A549 treated with AZD2906 at 1 μM for 4 hours (cell line): ENCODE data around the gene RPUSD4. TPM values are rescaled to one million over a fixed set of nuclear protein-coding genes. Genes with fewer than 3 reads are reported as not detected.

ENCODE experiments used
- total RNA-seq: library from RNA; stranded (reverse); fragments of 200-300 nt; extraction: Qiagen RNA extraction; gene quantifications from 5 replicates; pipeline ENCODE4 v1.2.3, GENCODE V29; 2022

The RPUSD4 gene
- 15.9 to 17.4 TPM (median 16.5 TPM) in 5 replicates for total RNA-seq

GRCh38 chr11:126211236-126212088 is at the start of gene RPUSD4, which contains the start of gene FAM118B:
RPUSD4 (minus strand) TSS chr11:126211650; CDS start chr11:126211638, 12 bp downstream.
FAM118B (plus strand) TSS chr11:126211782; CDS start chr11:126235002, 23,220 bp downstream.

Other genes with a start within 250 kb of the RPUSD4 start
- 1.6 to 2.6 TPM (median 1.9 TPM) in 5 replicates for gene CDON, start 148.8 kb downstream of the RPUSD4 start, total RNA-seq
- 13.9 to 17.3 TPM (median 14.8 TPM) in 5 replicates for gene FAM118B, start 132 bp upstream of the RPUSD4 start, total RNA-seq
- gene SRPRA, start 57.2 kb upstream of the RPUSD4 start, total RNA-seq, result 57.1 to 61.3 TPM (median 58.8 TPM) in 5 replicates
- gene FOXRED1, start 57.5 kb upstream of the RPUSD4 start, total RNA-seq, result 20.7 to 24.9 TPM (median 22.8 TPM) in 5 replicates
- gene TIRAP, start 71.4 kb upstream of the RPUSD4 start, total RNA-seq, result 5.3 to 6.9 TPM (median 6.3 TPM) in 5 replicates
- gene DCPS, start 92.4 kb upstream of the RPUSD4 start, total RNA-seq, result 17.1 to 19.9 TPM (median 18.3 TPM) in 5 replicates
- 30.6 to 32.4 TPM (median 30.7 TPM) in 5 replicates for gene ST3GAL4, start 144.0 kb upstream of the RPUSD4 start, total RNA-seq